Measurements from ENCODE around the gene HSD17B2. TPM values are rescaled to one million over a fixed set of nuclear protein-coding genes. Genes with fewer than 3 reads are reported as not detected.

Gene HSD17B2
- total RNA-seq, 1 experiment from 2014 or later = 0.55 TPM

DNA sequence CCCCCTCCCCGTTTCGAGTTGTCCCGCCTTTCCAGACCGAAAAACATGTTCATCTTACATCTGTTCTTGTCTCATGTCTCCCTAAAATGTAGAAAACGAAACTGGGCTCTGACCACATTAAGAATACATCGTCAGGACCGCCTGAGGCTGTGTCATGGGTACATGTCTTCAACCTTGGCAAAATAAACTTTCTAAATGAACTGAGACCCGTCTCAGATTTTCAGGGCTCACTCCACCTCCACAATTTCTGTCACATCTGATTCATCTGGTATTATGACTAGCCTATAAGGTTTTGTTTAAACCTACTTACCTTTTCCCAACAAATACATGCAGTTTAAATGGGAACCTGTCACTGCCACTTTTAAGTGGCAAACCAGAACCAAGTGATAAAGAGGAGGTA, 24.4 kb upstream of the HSD17B2 start (continued):
- TF ChIP-seq, protein P1, sequence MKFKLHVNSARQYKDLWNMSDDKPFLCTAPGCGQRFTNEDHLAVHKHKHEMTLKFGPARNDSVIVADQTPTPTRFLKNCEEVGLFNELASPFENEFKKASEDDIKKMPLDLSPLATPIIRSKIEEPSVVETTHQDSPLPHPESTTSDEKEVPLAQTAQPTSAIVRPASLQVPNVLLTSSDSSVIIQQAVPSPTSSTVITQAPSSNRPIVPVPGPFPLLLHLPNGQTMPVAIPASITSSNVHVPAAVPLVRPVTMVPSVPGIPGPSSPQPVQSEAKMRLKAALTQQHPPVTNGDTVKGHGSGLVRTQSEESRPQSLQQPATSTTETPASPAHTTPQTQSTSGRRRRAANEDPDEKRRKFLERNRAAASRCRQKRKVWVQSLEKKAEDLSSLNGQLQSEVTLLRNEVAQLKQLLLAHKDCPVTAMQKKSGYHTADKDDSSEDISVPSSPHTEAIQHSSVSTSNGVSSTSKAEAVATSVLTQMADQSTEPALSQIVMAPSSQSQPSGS (CRISPR knock-in tag; IDR thresholded peaks at IDR 0.05; ENCODE audit: borderline replicate concordance, low read depth) = no peak

DNA sequence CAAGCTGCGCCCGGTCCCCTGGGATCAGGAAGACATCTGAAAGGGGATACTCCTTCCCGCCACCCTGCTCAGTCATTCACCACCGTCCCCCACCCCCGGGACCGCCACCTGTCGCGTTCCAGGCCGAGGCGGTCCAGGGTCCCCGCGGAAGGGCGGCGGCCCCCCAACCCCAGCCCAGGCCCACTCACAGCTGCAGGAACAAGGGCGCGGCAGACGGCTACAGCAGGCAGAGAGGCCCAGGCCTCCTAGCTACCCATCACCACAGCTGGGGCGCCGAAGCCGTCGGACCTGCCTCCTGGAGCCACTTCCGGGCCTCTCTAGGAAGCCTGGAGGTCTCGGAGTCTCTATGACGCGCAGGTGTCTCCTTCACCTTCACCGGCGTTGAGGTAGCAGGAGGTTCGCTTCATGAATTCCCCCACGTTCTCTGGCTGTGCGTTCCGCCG, 23.8 kb upstream of the HSD17B2 start, which contains the start of gene SDR42E1:
SDR42E1 (minus strand) TSS at position 272 of the 443 bp plus-strand sequence. CDS start 10,612 bp downstream, outside the sequence.
- ATAC-seq (no peak), DNase-seq (ENCODE audit: low spot score) (no peak)
- no peak within 1 kb of the TSS for H3K4me3 Mint-ChIP-seq
- no peaks in the 10 kb centered on the region for H3K4me1 Mint-ChIP-seq
- H3K27ac Mint-ChIP-seq = no peak within 1 kb of the TSS
- ChIA-PET POLR2A (no interaction called here), CTCF (no interaction called here)
- TF ChIP-seq ETV6 (CRISPR knock-in tag; IDR thresholded peaks at IDR 0.05) = no peak
- TF ChIP-seq MYBL2 (CRISPR knock-in tag; IDR thresholded peaks at IDR 0.05) = no peak
- no peak for TF ChIP-seq GTF2I (CRISPR knock-in tag; conservative IDR thresholded peaks at IDR 0.05)
- no peak for TF ChIP-seq ZNF219 (CRISPR knock-in tag; IDR thresholded peaks at IDR 0.05; ENCODE audit: borderline replicate concordance)
- TF ChIP-seq, protein P2, sequence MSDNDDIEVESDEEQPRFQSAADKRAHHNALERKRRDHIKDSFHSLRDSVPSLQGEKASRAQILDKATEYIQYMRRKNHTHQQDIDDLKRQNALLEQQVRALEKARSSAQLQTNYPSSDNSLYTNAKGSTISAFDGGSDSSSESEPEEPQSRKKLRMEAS (CRISPR knock-in tag; IDR thresholded peaks at IDR 0.05) = no peak
- no peak for TF ChIP-seq TEAD4 (CRISPR knock-in tag; IDR thresholded peaks at IDR 0.05)
- TF ChIP-seq, protein P3, sequence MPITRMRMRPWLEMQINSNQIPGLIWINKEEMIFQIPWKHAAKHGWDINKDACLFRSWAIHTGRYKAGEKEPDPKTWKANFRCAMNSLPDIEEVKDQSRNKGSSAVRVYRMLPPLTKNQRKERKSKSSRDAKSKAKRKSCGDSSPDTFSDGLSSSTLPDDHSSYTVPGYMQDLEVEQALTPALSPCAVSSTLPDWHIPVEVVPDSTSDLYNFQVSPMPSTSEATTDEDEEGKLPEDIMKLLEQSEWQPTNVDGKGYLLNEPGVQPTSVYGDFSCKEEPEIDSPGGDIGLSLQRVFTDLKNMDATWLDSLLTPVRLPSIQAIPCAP (CRISPR knock-in tag; IDR thresholded peaks at IDR 0.05) = no peak
- TF ChIP-seq SMAD4 (CRISPR knock-in tag; IDR thresholded peaks at IDR 0.05) = no peak
- TF ChIP-seq FOXK1 (CRISPR knock-in tag; IDR thresholded peaks at IDR 0.05) = no peak
- TF ChIP-seq TCF7 (CRISPR knock-in tag; IDR thresholded peaks at IDR 0.05; ENCODE audit: low read depth) = no peak
- TF ChIP-seq, protein P4, sequence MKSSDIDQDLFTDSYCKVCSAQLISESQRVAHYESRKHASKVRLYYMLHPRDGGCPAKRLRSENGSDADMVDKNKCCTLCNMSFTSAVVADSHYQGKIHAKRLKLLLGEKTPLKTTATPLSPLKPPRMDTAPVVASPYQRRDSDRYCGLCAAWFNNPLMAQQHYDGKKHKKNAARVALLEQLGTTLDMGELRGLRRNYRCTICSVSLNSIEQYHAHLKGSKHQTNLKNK (CRISPR knock-in tag; IDR thresholded peaks at IDR 0.05) = no peak
- no peak for TF ChIP-seq IRF2 (CRISPR knock-in tag; IDR thresholded peaks at IDR 0.05; ENCODE audit: borderline replicate concordance, low read depth)
- peaks cover 49% of the 10 kb centered on the region for H3K36me3 Mint-ChIP-seq
- peaks cover 21% of the 10 kb centered on the region for H3K27me3 Mint-ChIP-seq (ENCODE audit: low read depth)
- H3K9me3 Mint-ChIP-seq = peaks cover 71% of the 10 kb centered on the region

DNA sequence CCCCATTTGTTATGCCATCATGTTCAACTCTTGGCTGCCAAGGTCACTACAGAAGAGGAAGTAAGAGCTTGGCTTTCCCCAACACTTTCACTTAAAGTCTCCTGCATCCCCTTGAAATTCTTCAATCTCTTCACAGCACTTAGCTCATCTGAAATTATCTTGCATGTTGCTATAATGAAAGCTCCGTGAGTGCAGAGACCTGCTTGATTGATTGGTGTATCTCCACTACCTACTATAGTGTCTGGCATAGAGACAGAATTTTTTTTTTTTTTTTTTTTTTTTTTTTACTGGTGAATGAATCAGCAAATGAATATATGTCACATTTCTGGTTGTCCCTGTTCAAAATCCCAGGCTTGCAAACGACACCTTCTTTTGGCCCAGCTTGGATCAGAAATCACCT, 21.9 kb upstream of the HSD17B2 start:
- no peak for TF ChIP-seq SMAD3 (CRISPR knock-in tag; IDR thresholded peaks at IDR 0.05; ENCODE audit: borderline replicate concordance)
- TF ChIP-seq, protein P5, sequence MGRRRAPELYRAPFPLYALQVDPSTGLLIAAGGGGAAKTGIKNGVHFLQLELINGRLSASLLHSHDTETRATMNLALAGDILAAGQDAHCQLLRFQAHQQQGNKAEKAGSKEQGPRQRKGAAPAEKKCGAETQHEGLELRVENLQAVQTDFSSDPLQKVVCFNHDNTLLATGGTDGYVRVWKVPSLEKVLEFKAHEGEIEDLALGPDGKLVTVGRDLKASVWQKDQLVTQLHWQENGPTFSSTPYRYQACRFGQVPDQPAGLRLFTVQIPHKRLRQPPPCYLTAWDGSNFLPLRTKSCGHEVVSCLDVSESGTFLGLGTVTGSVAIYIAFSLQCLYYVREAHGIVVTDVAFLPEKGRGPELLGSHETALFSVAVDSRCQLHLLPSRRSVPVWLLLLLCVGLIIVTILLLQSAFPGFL (CRISPR knock-in tag; IDR thresholded peaks at IDR 0.05; ENCODE audit: borderline replicate concordance) = no peak
- TF ChIP-seq, protein P6, sequence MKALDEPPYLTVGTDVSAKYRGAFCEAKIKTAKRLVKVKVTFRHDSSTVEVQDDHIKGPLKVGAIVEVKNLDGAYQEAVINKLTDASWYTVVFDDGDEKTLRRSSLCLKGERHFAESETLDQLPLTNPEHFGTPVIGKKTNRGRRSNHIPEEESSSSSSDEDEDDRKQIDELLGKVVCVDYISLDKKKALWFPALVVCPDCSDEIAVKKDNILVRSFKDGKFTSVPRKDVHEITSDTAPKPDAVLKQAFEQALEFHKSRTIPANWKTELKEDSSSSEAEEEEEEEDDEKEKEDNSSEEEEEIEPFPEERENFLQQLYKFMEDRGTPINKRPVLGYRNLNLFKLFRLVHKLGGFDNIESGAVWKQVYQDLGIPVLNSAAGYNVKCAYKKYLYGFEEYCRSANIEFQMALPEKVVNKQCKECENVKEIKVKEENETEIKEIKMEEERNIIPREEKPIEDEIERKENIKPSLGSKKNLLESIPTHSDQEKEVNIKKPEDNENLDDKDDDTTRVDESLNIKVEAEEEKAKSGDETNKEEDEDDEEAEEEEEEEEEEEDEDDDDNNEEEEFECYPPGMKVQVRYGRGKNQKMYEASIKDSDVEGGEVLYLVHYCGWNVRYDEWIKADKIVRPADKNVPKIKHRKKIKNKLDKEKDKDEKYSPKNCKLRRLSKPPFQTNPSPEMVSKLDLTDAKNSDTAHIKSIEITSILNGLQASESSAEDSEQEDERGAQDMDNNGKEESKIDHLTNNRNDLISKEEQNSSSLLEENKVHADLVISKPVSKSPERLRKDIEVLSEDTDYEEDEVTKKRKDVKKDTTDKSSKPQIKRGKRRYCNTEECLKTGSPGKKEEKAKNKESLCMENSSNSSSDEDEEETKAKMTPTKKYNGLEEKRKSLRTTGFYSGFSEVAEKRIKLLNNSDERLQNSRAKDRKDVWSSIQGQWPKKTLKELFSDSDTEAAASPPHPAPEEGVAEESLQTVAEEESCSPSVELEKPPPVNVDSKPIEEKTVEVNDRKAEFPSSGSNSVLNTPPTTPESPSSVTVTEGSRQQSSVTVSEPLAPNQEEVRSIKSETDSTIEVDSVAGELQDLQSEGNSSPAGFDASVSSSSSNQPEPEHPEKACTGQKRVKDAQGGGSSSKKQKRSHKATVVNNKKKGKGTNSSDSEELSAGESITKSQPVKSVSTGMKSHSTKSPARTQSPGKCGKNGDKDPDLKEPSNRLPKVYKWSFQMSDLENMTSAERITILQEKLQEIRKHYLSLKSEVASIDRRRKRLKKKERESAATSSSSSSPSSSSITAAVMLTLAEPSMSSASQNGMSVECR (CRISPR knock-in tag; IDR thresholded peaks at IDR 0.05; ENCODE audit: borderline replicate concordance) = no peak
- no peaks in the 10 kb centered on the region for H3K4me1 Mint-ChIP-seq
- H3K4me3 Mint-ChIP-seq = no peak overlapping the region
- H3K27me3 Mint-ChIP-seq (ENCODE audit: low read depth) = peaks cover 19% of the 10 kb centered on the region
- ATAC-seq = no peak
- DNase-seq (ENCODE audit: low spot score) = no peak
- CTCF ChIA-PET = interaction anchor here (0.7 to 1.1 kb wide), 3 partner anchors 16 to 1216 kb away, joined by 3 to 8 read pairs (median 3); no protein-coding TSS in a partner anchor
- no peak overlapping the region for H3K27ac Mint-ChIP-seq
- POLR2A ChIA-PET = no interaction called here
- H3K9me3 Mint-ChIP-seq = peaks cover 58% of the 10 kb centered on the region
- peaks cover 38% of the 10 kb centered on the region for H3K36me3 Mint-ChIP-seq

Measured in WTC11 (cell line).